Measurements from ENCODE around the gene NCOA4.
"Not testable (repeated sequence)": the region's sequence is repeated elsewhere in the genome, so short reads cannot be mapped to it uniquely, and the experiment has no call there.

Gene NCOA4

DNA sequence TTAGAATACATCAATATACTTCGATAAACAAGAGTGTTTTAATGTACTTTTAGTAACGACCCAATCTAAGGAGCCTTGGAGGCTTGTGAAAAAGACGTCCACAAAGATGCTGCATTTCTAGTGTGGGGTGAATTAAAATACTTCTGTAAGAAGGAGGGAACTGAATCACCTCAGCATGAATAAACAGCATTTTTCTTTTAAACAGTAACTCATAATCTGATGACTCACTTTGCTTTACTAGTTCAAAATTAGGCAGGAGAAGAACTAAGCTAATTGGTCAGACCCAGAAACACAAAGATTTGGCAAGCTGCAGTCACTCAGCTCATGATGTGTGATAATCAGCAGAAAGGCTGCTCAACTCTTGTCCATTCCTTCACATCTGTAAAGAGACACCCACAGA lies 24.2 kb downstream of the NCOA4 start:
- no peaks in the 10 kb centered on the region for H3K27me3 ChIP-seq
- TF ChIP-seq, protein P1, sequence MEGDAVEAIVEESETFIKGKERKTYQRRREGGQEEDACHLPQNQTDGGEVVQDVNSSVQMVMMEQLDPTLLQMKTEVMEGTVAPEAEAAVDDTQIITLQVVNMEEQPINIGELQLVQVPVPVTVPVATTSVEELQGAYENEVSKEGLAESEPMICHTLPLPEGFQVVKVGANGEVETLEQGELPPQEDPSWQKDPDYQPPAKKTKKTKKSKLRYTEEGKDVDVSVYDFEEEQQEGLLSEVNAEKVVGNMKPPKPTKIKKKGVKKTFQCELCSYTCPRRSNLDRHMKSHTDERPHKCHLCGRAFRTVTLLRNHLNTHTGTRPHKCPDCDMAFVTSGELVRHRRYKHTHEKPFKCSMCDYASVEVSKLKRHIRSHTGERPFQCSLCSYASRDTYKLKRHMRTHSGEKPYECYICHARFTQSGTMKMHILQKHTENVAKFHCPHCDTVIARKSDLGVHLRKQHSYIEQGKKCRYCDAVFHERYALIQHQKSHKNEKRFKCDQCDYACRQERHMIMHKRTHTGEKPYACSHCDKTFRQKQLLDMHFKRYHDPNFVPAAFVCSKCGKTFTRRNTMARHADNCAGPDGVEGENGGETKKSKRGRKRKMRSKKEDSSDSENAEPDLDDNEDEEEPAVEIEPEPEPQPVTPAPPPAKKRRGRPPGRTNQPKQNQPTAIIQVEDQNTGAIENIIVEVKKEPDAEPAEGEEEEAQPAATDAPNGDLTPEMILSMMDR (IDR thresholded peaks at IDR 0.05), result no peak
- H3K27ac ChIP-seq, result no peak overlapping the region
- H3K9me3 ChIP-seq, result no peaks in the 10 kb centered on the region
- no peak for DNase-seq
- no peaks in the 10 kb centered on the region for H3K4me1 ChIP-seq
- H3K4me3 ChIP-seq, result no peak overlapping the region
- H3K36me3 ChIP-seq, result peaks cover 91 to 99% (median 96%) of the 10 kb centered on the region in 3 donors
- intact Hi-C loops (cut with DNase I; ENCODE audit: low total_unique reads), result no loop called here

DNA sequence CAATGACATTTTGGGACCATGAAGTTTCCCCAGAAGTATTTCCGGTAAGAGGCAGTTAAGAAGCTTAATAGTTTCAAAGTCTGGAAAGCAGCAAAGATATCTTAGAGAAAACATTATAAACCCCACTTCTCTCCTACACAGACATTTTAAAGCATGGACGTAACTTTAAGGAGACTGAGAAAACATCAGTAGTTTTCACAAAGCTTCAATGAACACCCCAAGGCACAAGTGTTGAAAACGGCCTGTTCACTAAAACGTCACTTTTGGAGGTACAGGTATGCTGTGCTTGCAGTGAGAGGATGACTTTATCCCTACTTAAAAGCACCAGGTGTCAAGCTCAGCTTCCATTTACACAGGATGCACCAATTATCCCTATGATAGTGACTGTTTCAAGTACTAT lies 25.0 kb downstream of the NCOA4 start:
- H3K9me3 ChIP-seq, result no peaks in the 10 kb centered on the region
- intact Hi-C loops (cut with DNase I; ENCODE audit: low total_unique reads), result no loop called here
- no peaks in the 10 kb centered on the region for H3K4me1 ChIP-seq
- no peak overlapping the region for H3K27ac ChIP-seq
- TF ChIP-seq, protein P1 (IDR thresholded peaks at IDR 0.05), result no peak
- peaks cover 84 to 98% (median 93%) of the 10 kb centered on the region in 3 donors for H3K36me3 ChIP-seq
- no peak overlapping the region for H3K4me3 ChIP-seq
- DNase-seq, result no peak
- H3K27me3 ChIP-seq, result no peaks in the 10 kb centered on the region

DNA sequence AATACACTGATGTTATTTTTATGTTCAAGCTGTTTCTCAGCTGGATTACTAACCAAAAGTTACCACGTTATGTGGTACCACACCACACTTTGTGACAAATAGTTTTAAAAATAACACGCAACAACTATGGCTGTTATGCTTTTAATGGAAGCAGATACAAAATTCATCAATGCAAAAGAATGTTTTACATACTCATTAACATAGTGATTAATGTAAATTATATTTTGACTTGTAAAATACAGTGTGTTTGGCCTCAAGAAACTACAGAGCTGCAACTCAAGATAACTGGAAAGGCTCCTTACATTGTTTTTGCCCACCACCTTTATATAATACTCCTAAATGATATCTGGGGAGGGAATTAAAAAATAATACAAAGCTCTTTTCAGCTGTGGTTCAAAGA lies 25.5 kb downstream of the NCOA4 start:
- Histone ChIP-seq H3K4me3 (no peak overlapping the region), H3K9me3 (no peaks in the 10 kb centered on the region), H3K27me3 (no peaks in the 10 kb centered on the region), H3K36me3 (peaks cover 84 to 98% (median 93%) of the 10 kb centered on the region in 3 donors), H3K4me1 (no peaks in the 10 kb centered on the region), H3K27ac (no peak overlapping the region)
- TF ChIP-seq, protein P1 (IDR thresholded peaks at IDR 0.05), result no peak
- intact Hi-C loops (cut with DNase I; ENCODE audit: low total_unique reads), result no loop called here
- no peak for DNase-seq

DNA sequence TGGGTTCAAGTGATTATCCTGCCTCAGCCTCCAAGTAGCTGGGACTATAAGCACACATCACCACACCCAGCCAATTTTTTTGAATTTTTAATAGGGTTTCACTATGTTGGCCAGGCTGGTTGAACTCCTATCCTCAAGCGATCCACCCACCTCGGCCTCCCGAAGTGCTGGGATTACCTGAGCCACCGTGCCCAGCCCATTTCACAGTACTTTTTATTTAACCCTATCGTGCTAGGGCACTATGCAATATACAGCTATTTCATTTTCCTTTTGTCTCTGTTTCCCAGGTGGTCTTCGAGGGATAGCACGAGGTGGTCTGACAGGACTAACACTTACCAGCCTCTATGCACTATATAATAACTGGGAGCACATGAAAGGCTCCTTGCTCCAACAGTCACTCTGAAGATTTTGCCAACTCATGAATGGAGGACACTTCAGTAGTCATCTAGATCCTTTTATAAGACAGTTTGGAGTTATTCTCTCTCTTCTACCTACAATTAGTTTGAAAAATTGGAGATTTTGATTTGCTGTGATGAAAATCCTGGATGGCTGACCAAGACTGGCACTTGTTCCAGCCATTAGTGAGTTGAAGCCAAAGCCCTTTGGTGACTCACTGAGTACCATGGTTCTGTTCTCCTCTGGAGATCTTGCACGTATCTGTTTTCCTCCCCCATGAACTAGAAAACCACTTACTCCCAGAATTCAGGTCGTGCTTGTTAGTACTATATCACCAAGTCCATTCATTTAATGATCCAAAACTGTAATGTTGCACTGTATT lies 27.3 kb downstream of the NCOA4 start:
- Histone ChIP-seq H3K9me3 (no peaks in the 10 kb centered on the region), H3K27ac (no peak overlapping the region), H3K4me3 (no peak overlapping the region), H3K4me1 (no peaks in the 10 kb centered on the region), H3K36me3 (peaks cover 74 to 98% (median 78%) of the 10 kb centered on the region in 3 donors), H3K27me3 (no peaks in the 10 kb centered on the region)
- DNase-seq, result no peak
- TF ChIP-seq, protein P1 (IDR thresholded peaks at IDR 0.05), result no peak
- intact Hi-C loops (cut with DNase I; ENCODE audit: low total_unique reads), result no loop called here

DNA sequence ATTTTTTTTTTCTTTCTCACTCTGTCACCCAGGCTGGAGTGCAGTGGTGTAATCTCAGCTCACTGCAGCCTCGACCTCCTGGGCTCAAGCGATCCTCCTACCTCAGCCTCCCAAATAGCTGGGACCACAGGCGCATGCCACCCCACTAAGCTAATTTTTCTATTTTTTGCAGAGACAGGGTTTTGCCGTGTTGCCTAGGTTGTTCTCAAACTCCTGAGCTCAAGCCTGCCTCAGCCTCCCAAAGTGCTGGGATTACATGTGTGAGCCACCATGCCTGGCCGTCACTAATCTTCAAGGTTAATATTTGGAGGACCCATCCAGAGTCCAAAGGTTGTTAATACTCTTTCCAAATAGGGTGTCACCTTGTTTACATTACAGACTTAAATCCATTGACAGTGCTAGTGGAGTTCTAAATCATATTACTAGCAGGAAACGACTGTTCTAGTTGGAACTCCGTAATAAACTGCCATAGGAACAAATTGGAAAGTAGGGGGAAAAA lies 28.2 kb downstream of the NCOA4 start:
- H3K4me1 ChIP-seq; H3K9me3 ChIP-seq; H3K27ac ChIP-seq; H3K27me3 ChIP-seq; DNase-seq; H3K4me3 ChIP-seq; intact Hi-C loops (cut with DNase I; ENCODE audit: low total_unique reads): not testable (repeated sequence)
- H3K36me3 ChIP-seq, result peaks cover 66 to 97% (median 79%) of the 10 kb centered on the region in 3 donors

DNA sequence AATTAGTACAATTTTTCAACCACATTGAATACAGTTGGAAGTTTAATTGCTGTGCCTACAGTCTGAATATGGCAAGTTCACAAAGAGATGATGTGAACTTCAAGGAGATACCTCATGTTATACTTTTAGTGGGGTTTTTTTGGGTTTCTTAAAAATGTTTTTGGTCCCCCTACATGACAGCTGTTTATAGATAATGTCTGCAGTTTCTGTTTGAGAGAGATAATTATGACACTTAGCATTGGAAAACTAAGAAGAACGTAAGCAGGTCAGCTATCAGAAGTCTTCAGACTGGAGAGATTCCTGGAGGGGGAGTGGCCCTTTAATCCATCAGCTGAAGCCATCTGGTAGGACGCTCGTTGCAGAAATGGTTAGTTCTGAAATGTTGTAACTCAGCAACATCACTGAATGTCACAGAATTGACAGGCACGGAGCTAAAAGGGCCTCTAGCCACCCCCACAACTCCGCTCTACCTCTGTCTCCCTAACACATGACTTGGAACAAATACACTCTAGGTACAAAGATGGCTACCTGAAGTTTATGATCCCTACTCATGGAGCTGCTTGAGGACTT lies 29.2 kb downstream of the NCOA4 start:
- Histone ChIP-seq H3K4me1 (no peaks in the 10 kb centered on the region), H3K4me3 (no peak overlapping the region), H3K36me3 (peaks cover 56 to 89% (median 72%) of the 10 kb centered on the region in 3 donors), H3K27me3 (no peaks in the 10 kb centered on the region), H3K27ac (no peak overlapping the region), H3K9me3 (no peaks in the 10 kb centered on the region)
- no peak for DNase-seq
- TF ChIP-seq, protein P1 (IDR thresholded peaks at IDR 0.05), result no peak
- intact Hi-C loops (cut with DNase I; ENCODE audit: low total_unique reads), result no loop called here
